Pancreas (tissue), 10 donors: Measurements from ENCODE around the gene LRP3. TPM values are rescaled to one million over a fixed set of nuclear protein-coding genes. Genes with fewer than 3 reads are reported as not detected.

Experiments
- ATAC-seq, 4 donors: fragments of 200-7000 bp; cut with Tn5 transposase; one replicate each; pipeline versions ENCODE4 v1.8.0 to v1.9.1; 2020; ENCODE audit warnings: mild to moderate bottlenecking in 4 of 4, moderate library complexity in 4 of 4
- DNase-seq, 6 donors: peaks; one replicate each; pipeline ENCODE4 v3.0.0-alpha.2; 2020
- FAIRE-seq: peaks from 2 replicates; lab custom pipeline; 2012; peaks lifted over from hg19 to GRCh38; lab: Jason Lieb, UNC
- H3K27ac ChIP-seq, 4 donors: fragments of 200-600 bp; sonication (generic); 1 replicate in 3 of 4; 2 replicates in 1 of 4; pipeline versions ENCODE4 v1.5.0 to v1.8.0; 2020
- H3K27me3 ChIP-seq, 4 donors: fragments of 200-600 bp; one replicate each; pipeline ENCODE4 v1.8.0; 2021
- H3K36me3 ChIP-seq, 3 donors: fragments of 200-600 bp; sonication (generic) in 1 of 3; one replicate each; pipeline versions ENCODE4 v1.5.0 to v1.8.0; 2020 to 2021
- H3K4me1 ChIP-seq, 3 donors: fragments of 200-600 bp; one replicate each; pipeline ENCODE4 v1.8.0; 2021
- H3K4me3 ChIP-seq, 4 donors: fragments of 200-600 bp; sonication (generic) in 2 of 4; one replicate each; pipeline versions ENCODE4 v1.5.0 to v1.8.0; 2020 to 2021
- H3K9me3 ChIP-seq, 4 donors: fragments of 200-600 bp; one replicate each; pipeline ENCODE4 v1.8.0; 2021
- WGBS, 2 donors: extraction: QIAGEN DNeasy Blood & Tissue Kit; methylation state at CpG; one replicate each; pipeline ENCODE4 v1.1.7; 2013; 5-methylcytosine and 5-hydroxymethylcytosine counted together
- intact Hi-C, 3 donors: fragments of 100-400 bp; cut with DNase I; formaldehyde crosslinking; loops; one replicate each; pipeline versions ENCODE4 v1.11.1 to v1.14.2; 2022
- polyA plus RNA-seq, 2 donors: library from polyadenylated mRNA; stranded (reverse); fragments of 200-250 nt; gene quantifications; one replicate each; pipeline ENCODE4 v1.2.3, GENCODE V29; 2013
- total RNA-seq, 6 donors: library from RNA; stranded (reverse); fragmentation: NEBNext Ultra II Directional in 4 of 6; extraction: Animal tissue kit (Norgen Biotek cat#: 25700) in 4 of 6; gene quantifications; one replicate each; pipeline versions ENCODE4 v1.2.1 to v1.2.4, GENCODE V29; 2021 to 2023
- TF ChIP-seq, protein P1 (sequence below), 4 donors: fragments of 200-600 bp; sonication (generic) in 3 of 4; IDR thresholded peaks; one replicate each; pipeline versions ENCODE4 v1.5.0 to v1.8.0; 2021; ENCODE audit warnings: antibody characterized with exemption in 4 of 4
- donor health status: healthy with polysubstance abuse.
- donor health status: DM: no; HTN: no; CAD: no; lungs with moderate emphysema.
- donor health status: DM: no; HTN: no; CAD: no.
- donor health status: control.
- donor health status: control.
- donor health status: Bipolar disorder and iron deficiency.
- donor health status: DM: yes; HTN: yes; CAD: no.
- donor health status: DM: no; HTN: no; CAD: no.
- donor health status: DM: no; HTN: no; CAD: no.
- donor health status: DM: yes; HTN: yes; CAD: no.

The LRP3 gene
- total and polyA plus RNA-seq, 8 donors, result 7.2 to 21.0 (median 13.2) TPM

- WGBS, 2 donors, result 83 to 90% methylated on average over 1 of the region's 1 CpG
- no peak for FAIRE-seq
- H3K4me1 ChIP-seq, result no peaks in the 10 kb centered on the region
- H3K27ac ChIP-seq, result no peak overlapping the region
- no peaks in the 10 kb centered on the region for H3K9me3 ChIP-seq
- H3K36me3 ChIP-seq, result no peaks in the 10 kb centered on the region
- DNase-seq, result no peak
- no peak overlapping the region for H3K4me3 ChIP-seq
- TF ChIP-seq, protein P1, sequence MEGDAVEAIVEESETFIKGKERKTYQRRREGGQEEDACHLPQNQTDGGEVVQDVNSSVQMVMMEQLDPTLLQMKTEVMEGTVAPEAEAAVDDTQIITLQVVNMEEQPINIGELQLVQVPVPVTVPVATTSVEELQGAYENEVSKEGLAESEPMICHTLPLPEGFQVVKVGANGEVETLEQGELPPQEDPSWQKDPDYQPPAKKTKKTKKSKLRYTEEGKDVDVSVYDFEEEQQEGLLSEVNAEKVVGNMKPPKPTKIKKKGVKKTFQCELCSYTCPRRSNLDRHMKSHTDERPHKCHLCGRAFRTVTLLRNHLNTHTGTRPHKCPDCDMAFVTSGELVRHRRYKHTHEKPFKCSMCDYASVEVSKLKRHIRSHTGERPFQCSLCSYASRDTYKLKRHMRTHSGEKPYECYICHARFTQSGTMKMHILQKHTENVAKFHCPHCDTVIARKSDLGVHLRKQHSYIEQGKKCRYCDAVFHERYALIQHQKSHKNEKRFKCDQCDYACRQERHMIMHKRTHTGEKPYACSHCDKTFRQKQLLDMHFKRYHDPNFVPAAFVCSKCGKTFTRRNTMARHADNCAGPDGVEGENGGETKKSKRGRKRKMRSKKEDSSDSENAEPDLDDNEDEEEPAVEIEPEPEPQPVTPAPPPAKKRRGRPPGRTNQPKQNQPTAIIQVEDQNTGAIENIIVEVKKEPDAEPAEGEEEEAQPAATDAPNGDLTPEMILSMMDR (IDR thresholded peaks at IDR 0.05), result no peak
- ATAC-seq, result no peak
- H3K27me3 ChIP-seq, result no peaks in the 10 kb centered on the region
- intact Hi-C loops, result no loop called here
Observed at GRCh38 chr19:33250500-33250899, 56.4 kb downstream of the LRP3 start.

GRCh38 chr19:33251076-33251475, 56.9 kb downstream of the LRP3 start:
- Histone ChIP-seq H3K4me3 (no peak overlapping the region), H3K4me1 (no peaks in the 10 kb centered on the region), H3K27ac (no peak overlapping the region), H3K9me3 (no peaks in the 10 kb centered on the region), H3K27me3 (no peaks in the 10 kb centered on the region), H3K36me3 (no peaks in the 10 kb centered on the region)
- intact Hi-C loops, result no loop called here
- FAIRE-seq (no peak), DNase-seq (peak in 1 of 6 donors; percentile 58), ATAC-seq (no peak)
- WGBS, 2 donors, result 47 to 50% methylated on average over 12 of the region's 12 CpGs
- TF ChIP-seq, protein P1 (IDR thresholded peaks at IDR 0.05), result no peak

DNA sequence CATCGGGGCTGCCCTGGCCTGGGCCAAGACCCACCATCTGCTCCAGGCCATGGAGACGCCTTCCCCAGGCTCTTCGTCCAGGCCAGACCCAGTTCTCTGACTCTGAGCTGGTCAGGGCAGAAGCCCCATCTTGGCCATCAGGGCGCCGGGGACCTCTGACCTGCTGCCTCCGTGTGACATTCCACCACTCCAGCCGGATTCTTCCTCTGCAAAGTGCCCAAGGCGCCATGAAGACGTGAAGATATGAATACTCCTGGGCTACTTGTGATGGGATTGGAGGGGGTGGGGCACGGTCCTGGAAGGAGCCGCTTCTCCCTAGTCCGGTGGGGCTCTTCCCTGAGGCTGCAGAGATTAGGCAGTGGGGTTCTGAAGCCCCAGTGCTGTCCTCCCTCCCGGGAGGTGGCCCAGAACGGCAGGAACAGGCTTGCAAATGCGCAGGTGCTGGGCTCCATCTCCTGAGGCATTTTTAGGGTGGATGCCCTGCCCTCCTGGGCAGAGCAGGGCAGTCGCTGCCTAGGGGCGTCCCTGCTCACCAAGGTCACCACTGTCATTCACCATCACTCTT, 57.5 kb downstream of the LRP3 start:
- intact Hi-C loops, result no loop called here
- H3K4me3 ChIP-seq, result no peak overlapping the region
- H3K27ac ChIP-seq, result no peak overlapping the region
- TF ChIP-seq, protein P1 (IDR thresholded peaks at IDR 0.05), result no peak
- H3K9me3 ChIP-seq, result no peaks in the 10 kb centered on the region
- WGBS, 2 donors, result 61 to 75% methylated on average over 17 of the region's 17 CpGs
- no peak for ATAC-seq
- FAIRE-seq, result no peak
- H3K4me1 ChIP-seq, result no peaks in the 10 kb centered on the region
- no peaks in the 10 kb centered on the region for H3K27me3 ChIP-seq
- DNase-seq, result no peak
- no peaks in the 10 kb centered on the region for H3K36me3 ChIP-seq

- no peak for DNase-seq
- Histone ChIP-seq H3K27me3 (no peaks in the 10 kb centered on the region), H3K9me3 (no peaks in the 10 kb centered on the region), H3K4me3 (no peak overlapping the region), H3K4me1 (no peaks in the 10 kb centered on the region), H3K36me3 (no peaks in the 10 kb centered on the region), H3K27ac (no peak overlapping the region)
- 89 to 95% methylated on average over 4 of the region's 4 CpGs for WGBS, 2 donors
- TF ChIP-seq, protein P1 (IDR thresholded peaks at IDR 0.05), result no peak
- no peak for FAIRE-seq
- intact Hi-C loops, result no loop called here
- ATAC-seq, result no peak
Observed at GRCh38 chr19:33252418-33252962, 58.4 kb downstream of the LRP3 start.

- peak in 2 of 4 donors; percentile 20 to 70 for ATAC-seq
- no peaks in the 10 kb centered on the region for H3K4me1 ChIP-seq
- no peaks in the 10 kb centered on the region for H3K27me3 ChIP-seq
- H3K9me3 ChIP-seq, result no peaks in the 10 kb centered on the region
- peak in 1 of 6 donors; percentile 58 for DNase-seq
- no peak overlapping the region for H3K4me3 ChIP-seq
- H3K36me3 ChIP-seq, result no peaks in the 10 kb centered on the region
- H3K27ac ChIP-seq, result no peak overlapping the region
- no peak for FAIRE-seq
- intact Hi-C loops, result no loop called here
- WGBS, 2 donors, result 70 to 83% methylated on average over 7 to 8 of the region's 8 CpGs
- TF ChIP-seq, protein P1 (IDR thresholded peaks at IDR 0.05), result no peak
Observed at GRCh38 chr19:33252971-33253370, 58.8 kb downstream of the LRP3 start.
